HS-27A (cell line): ENCODE data around the gene DOCK11.

ENCODE experiments used
- DNase-seq: peaks from one replicate; pipeline ENCODE4 v3.0.0-alpha.2; 2012; ENCODE audit warnings: low read depth, missing footprints

Gene DOCK11

DNA sequence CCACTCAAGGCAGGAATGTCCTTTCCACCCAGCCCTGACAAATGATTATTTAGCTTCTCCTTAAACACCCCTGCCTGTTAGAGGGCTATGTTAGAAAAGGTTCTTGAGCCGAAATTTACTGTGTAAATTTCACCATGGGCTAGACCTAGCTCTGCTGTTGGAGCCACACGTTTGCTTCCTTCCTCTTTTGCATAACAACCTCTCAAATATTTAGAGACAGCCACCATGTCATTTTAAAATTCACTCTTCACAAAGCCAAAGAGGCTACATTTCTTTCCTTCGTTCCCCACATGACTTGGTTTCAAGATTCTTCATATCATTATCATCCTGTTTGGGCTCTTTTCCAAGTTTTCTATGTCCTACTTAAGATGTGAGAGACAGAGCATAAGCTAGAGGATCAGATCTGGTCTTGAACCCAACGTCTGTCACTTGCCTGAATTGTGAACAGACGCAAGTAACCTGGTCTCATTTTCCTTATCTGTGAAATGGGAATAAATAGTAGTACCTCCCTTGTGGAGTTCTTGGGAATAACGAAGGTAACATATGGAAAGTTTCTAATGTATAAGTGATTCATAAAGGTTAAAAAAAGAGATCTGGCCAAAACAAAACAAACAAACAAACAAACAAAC, 6.7 kb downstream of the DOCK11 start:
- no peak for DNase-seq

DNA sequence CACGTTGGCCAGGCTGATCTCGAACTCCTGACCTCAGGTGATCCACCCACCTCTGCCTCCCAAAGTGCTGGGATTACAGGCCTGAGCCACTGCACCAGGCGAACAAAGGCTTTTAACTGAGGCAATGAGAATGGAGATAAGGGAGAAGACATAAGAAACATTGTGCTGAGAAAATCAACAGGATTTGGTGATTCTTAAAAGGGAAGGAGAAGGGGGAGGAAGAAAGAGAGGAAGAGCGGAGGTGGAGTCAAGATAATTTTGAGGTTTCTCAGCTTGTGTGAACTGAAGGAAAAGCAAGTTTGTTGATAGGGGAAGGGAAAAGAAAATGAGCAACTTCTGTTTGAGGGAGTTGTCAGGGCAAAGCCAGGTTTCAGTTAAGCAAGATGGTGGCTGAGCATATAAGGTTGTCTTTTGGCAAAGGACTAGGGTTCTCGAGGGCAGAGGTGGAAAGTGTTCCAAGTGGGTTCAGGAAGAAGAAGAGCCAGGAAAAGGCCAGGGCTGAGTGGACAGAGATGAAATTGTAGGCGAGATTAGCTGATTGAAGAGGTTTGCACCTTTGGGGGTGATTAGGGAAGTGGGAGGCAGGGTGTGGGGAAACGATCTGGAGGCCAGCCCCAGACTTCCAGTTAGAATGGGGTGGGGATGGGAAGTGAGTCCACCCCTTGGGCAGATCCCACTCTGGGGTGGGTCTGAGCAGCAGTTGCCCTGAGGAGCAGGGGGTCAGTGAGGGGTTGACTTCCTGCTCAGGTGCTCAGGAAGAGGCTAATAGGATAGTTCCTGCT, 7.8 kb downstream of the DOCK11 start:
- no peak for DNase-seq

DNA sequence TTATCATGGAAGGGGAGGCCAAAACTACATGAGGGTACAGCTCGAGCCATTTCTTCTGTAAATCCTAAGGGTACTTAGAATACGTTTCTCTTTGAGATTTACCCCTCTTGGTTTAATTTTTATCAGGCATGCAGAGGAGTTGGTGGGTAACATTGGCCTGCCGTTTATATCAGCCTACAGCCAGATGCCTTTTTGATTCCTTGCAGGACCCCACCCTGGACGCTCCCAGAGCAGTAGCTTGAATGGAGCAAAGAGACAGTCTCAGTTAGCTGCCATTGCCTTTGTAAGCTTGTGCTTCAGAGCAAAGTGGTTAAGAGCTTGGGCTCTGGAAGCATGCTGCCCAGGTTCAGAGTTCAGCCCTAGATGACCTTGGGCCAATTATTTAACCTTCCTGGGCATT, 9.0 kb downstream of the DOCK11 start:
- no peak for DNase-seq

- DNase-seq, result no peak
These were observed 11.3 kb downstream of the DOCK11 start for GRCh38 chrX:118506805-118507480.

- no peak for DNase-seq
These were observed 12.2 kb downstream of the DOCK11 start for GRCh38 chrX:118507766-118508165.

GRCh38 chrX:118508221-118508620, 12.6 kb downstream of the DOCK11 start:
- DNase-seq, result no peak

GRCh38 chrX:118508635-118509034, 13.0 kb downstream of the DOCK11 start:
- DNase-seq, result no peak

DNA sequence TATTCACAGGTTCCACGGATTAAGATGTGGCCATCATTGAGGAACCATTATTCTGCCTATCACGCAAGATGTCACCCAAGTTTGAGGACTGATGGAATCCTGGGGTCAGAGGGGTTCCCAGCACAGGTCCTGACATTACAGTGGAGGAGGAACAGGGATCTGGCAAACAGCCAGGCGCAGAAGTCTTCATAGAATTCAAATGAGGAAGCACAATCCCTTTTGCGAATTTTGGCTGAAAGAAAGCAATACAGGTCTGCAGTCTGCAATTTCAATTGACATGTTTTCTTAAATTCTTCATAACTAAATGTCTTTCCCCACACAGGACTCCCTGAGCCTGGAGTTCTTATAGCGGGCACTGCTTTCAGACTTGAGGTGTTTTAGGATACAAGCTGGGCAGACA, 14.5 kb downstream of the DOCK11 start:
- DNase-seq, result no peak

GRCh38 chrX:118513120-118513898, 17.7 kb downstream of the DOCK11 start:
- DNase-seq, result no peak

DNA sequence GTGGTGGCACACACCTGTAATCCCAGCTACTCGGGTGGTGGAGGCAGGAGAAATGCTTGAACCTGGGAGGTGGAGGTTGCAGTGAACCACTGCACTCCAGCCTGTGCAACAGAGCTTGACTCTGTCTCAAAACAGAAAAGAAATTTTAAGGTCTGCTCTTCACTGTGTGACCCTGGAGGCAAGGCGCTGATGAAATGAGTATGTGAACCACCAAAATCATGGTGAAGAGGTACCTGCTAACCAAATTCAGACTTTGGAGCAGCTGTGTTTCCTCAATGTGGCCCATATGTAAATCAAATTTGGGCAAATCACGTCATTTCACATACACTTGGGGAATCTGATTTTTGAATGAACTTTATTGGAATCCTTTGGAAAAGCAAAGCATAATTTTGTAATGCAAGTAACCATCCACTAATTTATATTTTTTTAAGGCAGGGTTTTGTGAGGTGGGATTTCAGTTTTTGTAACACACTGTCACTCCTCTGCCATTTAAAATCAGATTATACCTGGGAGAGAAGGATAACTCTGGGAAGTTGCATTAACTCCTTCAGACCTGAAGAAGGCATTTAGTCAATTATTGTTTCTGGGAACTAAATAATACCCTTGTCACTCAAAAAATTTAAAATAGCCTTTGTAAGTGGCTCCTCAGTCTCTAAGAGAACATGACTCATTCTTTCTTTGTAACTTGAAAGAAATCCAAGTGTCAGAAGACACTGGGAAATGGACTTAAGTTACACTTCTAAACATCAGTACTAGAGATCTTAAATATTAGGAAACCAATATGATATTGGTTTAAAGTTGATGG, 24.0 kb downstream of the DOCK11 start:
- DNase-seq, result peak; percentile 26

- DNase-seq, result peak; percentile 33
These were observed 24.9 kb downstream of the DOCK11 start for GRCh38 chrX:118520216-118521206.

DNA sequence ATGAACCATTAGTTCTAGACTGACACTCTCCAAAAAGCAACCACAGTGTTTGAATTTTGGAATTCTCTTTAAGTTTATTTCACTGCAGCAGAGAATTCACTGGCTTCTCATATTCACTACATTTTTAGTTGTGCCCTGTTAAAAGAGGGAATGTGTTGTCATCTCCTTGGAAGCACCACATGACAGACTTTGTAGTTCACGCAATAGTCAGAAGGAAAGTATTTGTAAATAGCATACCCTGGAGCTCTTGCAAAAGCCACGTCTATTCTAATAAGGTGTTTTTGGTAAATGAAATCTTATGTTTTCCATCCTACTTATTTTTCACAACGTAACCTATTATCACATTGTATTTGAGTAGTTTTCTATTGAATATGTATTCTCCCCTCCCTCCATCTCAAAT, 25.8 kb downstream of the DOCK11 start:
- DNase-seq, result no peak

DNA sequence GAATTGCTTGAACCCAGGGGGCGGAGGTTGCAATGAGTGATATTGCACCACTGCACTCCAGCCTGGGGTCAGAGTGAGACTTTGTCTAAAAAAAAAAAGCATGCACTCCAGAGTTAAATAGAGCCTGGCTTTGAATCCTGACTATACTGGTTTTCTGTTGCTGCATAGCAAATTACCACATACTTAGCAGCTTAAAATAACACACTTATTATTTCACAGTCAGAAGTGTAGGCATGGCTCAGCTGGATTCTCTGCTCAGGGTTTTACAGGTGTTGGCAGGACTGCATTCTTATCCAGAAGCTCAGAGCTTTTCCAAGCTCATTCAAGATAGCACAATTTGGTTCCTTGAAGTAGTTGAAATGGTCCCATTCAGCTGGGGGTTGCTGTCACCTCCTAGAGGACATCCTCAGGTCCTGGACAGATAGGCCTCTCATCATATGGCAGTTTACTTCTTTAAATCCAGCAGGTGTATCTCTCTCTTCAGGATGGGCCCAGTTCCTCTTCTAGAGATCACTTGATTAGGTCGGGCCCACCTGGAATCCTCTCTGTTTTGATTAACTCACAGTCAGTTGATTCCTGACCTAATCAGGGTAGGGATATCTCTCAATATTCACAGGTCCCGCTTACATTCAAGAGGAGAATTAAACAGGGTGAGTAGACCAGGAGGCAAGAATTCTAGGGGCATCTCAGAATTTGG, 26.8 kb downstream of the DOCK11 start:
- DNase-seq, result no peak

GRCh38 chrX:118523920-118524319, 28.3 kb downstream of the DOCK11 start:
- DNase-seq, result no peak

GRCh38 chrX:118524344-118524743, 28.7 kb downstream of the DOCK11 start:
- no peak for DNase-seq

- no peak for DNase-seq
These were observed 29.6 kb downstream of the DOCK11 start for GRCh38 chrX:118525174-118525730.

DNA sequence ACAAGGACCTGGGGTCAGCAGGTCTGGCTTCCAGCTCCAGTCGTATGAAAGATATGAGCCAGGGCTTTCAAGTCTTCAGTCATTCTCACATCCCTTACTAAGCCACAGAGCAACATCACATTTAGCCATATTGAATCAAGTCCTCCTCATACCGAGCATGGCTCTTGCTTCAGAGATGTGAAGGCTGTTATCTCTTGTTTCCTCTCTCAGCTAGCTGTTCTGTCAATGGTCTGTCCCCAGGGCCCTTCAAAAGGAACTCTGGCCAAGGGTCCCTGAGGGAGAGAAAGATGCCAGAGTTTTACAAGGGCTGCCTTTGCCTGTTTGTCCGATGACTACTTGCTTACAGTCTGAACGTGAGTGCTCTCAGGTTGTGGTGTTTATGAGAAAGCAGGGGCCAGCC, 30.5 kb downstream of the DOCK11 start:
- DNase-seq, result no peak

GRCh38 chrX:118528071-118528737, 32.6 kb downstream of the DOCK11 start:
- DNase-seq, result no peak
